Cardiac muscle cell (in vitro differentiated cells and primary cell): ENCODE measurements around the gene SOD2. TPM values are rescaled to one million over a fixed set of nuclear protein-coding genes. Genes with fewer than 3 reads are reported as not detected.

ENCODE experiments used
- DNase-seq, 2 donors: peaks; one replicate each; pipeline versions ENCODE4 v3.0.0 to v3.0.0-alpha.2; 2010 to 2017; ENCODE audit warnings: low read depth in 1 of 2, low spot score in 1 of 2
- H3K27ac ChIP-seq: fragments of 200-600 bp; sonication (generic); 2 replicates; pipeline ENCODE4 v1.5.1; 2016
- H3K27me3 ChIP-seq: fragments of 200-600 bp; sonication (generic); 2 replicates; pipeline ENCODE4 v1.6.0; 2016; ENCODE audit warnings: control low read depth
- H3K36me3 ChIP-seq: fragments of 200-600 bp; sonication (generic); 2 replicates; pipeline ENCODE4 v1.5.1; 2016; ENCODE audit warnings: control low read depth
- H3K4me1 ChIP-seq: fragments of 200-600 bp; sonication (generic); 2 replicates; pipeline ENCODE4 v1.8.1; 2017; ENCODE audit warnings: low read depth, mild to moderate bottlenecking, mixed run types
- H3K4me3 ChIP-seq: fragments of 200-600 bp; sonication (generic); 2 replicates; pipeline ENCODE4 v1.5.1; 2016; ENCODE audit warnings: mild to moderate bottlenecking
- H3K9me3 ChIP-seq: fragments of 200-600 bp; sonication (generic); 2 replicates; pipeline ENCODE4 v1.5.1; 2017; ENCODE audit warnings: low read depth, mild to moderate bottlenecking, control low read depth
- polyA plus RNA-seq: library from polyadenylated mRNA; unstranded; fragments of >200 nt; fragmentation: Nextera tagmentation; extraction: Ambion mirVana; gene quantifications from 2 replicates; pipeline ENCODE4 v1.2.1, GENCODE V29; 2016
- total RNA-seq: library from RNA; depleted of rRNA; stranded (reverse); fragments of >200 nt; gene quantifications from 2 replicates; pipeline ENCODE4 v1.2.3, GENCODE V29; 2016
- TF ChIP-seq, protein P1 (sequence below): IDR thresholded peaks from 2 replicates; pipeline ENCODE4 v1.5.1; 2012; ENCODE audit warnings: low read depth, mild to moderate bottlenecking, low read length

Gene SOD2
- total and polyA plus RNA-seq, 2 experiments from 2014 or later = 156 to 172 TPM

DNA sequence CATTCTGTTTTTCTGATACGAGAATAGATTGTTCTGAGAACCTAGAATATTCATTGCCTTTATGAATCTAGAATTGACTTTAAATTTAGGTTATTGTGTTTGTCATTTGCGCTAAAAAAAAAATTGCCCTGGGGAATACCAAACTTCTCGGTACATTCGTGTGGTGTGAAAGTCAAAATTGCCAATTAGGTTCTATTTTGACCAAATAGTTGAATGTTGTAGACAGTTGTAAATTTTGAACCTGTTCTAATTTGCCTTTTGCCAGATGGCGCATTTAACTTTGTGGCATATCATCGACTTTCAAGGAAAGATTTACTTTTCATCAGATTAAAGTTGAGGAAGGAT, 37.3 kb upstream of the SOD2 start:
- no peak overlapping the region for H3K27ac ChIP-seq
- no peaks in the 10 kb centered on the region for H3K27me3 ChIP-seq
- H3K4me1 ChIP-seq = peaks cover 26% of the 10 kb centered on the region
- no peak for DNase-seq
- no peaks in the 10 kb centered on the region for H3K9me3 ChIP-seq
- TF ChIP-seq, protein P1, sequence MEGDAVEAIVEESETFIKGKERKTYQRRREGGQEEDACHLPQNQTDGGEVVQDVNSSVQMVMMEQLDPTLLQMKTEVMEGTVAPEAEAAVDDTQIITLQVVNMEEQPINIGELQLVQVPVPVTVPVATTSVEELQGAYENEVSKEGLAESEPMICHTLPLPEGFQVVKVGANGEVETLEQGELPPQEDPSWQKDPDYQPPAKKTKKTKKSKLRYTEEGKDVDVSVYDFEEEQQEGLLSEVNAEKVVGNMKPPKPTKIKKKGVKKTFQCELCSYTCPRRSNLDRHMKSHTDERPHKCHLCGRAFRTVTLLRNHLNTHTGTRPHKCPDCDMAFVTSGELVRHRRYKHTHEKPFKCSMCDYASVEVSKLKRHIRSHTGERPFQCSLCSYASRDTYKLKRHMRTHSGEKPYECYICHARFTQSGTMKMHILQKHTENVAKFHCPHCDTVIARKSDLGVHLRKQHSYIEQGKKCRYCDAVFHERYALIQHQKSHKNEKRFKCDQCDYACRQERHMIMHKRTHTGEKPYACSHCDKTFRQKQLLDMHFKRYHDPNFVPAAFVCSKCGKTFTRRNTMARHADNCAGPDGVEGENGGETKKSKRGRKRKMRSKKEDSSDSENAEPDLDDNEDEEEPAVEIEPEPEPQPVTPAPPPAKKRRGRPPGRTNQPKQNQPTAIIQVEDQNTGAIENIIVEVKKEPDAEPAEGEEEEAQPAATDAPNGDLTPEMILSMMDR = no peak
- no peaks in the 10 kb centered on the region for H3K36me3 ChIP-seq
- no peak overlapping the region for H3K4me3 ChIP-seq

GRCh38 chr6:159729598-159730331, 36.7 kb upstream of the SOD2 start:
- DNase-seq = peak; percentile 5 to 19
- H3K4me1 ChIP-seq = peaks cover 26% of the 10 kb centered on the region
- H3K4me3 ChIP-seq = peak overlapping the region; percentile 69
- H3K27me3 ChIP-seq = no peaks in the 10 kb centered on the region
- H3K27ac ChIP-seq = peak overlapping the region; percentile 100
- TF ChIP-seq, protein P1 = no peak
- H3K36me3 ChIP-seq = no peaks in the 10 kb centered on the region
- no peaks in the 10 kb centered on the region for H3K9me3 ChIP-seq

GRCh38 chr6:159728531-159728964, 35.5 kb upstream of the SOD2 start:
- TF ChIP-seq, protein P1 = no peak
- Histone ChIP-seq H3K27me3 (no peaks in the 10 kb centered on the region), H3K4me3 (peak overlapping the region; percentile 69), H3K9me3 (no peaks in the 10 kb centered on the region), H3K27ac (peak overlapping the region; percentile 100), H3K4me1 (peaks cover 26% of the 10 kb centered on the region), H3K36me3 (no peaks in the 10 kb centered on the region)
- DNase-seq = peak in 1 of 2 donors; percentile 9

- Histone ChIP-seq H3K9me3 (no peaks in the 10 kb centered on the region), H3K27ac (peak overlapping the region; percentile 100), H3K4me3 (peak overlapping the region; percentile 69), H3K27me3 (no peaks in the 10 kb centered on the region), H3K36me3 (no peaks in the 10 kb centered on the region), H3K4me1 (peaks cover 26% of the 10 kb centered on the region)
- peak; percentile 33 to 61 for DNase-seq
- TF ChIP-seq, protein P1 = no peak
Observed at GRCh38 chr6:159727717-159728445, 34.8 kb upstream of the SOD2 start.

DNA sequence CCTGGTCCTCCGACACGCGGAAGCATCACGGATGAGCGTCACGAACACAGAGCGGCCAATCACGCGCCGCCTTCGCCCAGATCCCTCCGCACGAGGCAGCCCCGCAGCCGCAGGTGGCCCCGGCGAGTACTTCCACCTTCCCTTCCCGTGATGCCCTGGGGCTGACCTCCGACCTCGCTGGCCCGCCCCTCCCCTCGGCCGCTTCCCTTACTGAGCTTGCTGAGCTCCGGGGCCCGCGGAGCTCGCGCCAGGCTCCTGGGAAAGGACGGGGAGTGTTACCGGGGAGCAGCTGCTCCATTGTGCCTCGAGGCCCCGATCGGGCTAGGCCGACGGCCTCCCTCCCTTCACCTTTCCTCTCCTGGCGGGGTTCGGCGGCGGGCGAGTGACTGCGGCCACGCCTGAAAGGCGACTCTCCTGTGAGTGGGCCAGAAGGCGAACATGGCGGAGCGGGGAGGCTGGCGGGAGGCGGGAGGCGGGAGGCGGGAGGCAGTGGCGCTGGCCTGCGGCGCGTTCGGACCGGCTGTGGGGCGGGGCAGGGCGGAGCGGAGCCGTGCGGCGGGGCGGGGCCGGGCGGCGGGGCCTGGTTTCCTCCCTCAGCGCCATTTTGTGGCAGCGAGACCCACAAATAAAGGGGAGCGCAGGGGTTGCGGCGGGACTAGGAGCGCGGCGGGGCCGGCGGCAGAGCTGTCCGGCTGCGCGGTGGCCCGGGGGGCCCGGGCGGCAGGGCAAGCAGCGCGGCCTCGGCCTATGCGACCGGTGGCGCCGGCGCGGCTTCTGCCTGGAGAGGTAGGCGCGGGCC, 34.1 kb upstream of the SOD2 start, which contains the start of gene WTAP:
WTAP (plus strand) TSS at position 589 of the 799 bp plus-strand sequence. CDS start 8,760 bp downstream, outside the sequence.
- Histone ChIP-seq H3K36me3 (no peaks in the 10 kb centered on the region), H3K27ac (peak within 1 kb of the TSS; percentile 100), H3K27me3 (no peaks in the 10 kb centered on the region), H3K4me3 (peak within 1 kb of the TSS; percentile 69), H3K9me3 (no peaks in the 10 kb centered on the region), H3K4me1 (peaks cover 26% of the 10 kb centered on the region)
- TF ChIP-seq, protein P1 = no peak
- DNase-seq = peak; percentile 95 to 97
